Measurements from ENCODE around the gene CNTNAP5.

DNA sequence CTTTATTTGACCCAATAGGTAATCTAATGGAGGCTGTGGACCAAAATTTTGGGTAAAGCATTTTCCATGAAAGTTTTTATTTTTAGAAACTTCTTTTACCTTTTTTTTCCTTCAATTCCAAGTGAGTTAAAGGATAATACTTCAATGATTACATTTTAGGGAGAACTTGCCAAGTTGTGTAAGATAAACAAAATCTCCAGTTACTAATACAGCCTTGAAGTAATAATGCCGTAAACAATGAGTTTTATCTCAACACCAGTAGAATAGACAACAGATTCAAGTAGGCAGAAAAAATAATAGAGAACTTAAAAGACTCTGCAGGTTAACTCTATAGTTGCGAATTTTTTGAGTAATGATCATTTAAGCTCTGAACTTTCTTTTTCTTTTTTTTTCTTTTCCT is 807.4 kb downstream of the CNTNAP5 start:
- TF ChIP-seq EP300 (IDR thresholded peaks at IDR 0.05): no peak
- TF ChIP-seq, protein P1, sequence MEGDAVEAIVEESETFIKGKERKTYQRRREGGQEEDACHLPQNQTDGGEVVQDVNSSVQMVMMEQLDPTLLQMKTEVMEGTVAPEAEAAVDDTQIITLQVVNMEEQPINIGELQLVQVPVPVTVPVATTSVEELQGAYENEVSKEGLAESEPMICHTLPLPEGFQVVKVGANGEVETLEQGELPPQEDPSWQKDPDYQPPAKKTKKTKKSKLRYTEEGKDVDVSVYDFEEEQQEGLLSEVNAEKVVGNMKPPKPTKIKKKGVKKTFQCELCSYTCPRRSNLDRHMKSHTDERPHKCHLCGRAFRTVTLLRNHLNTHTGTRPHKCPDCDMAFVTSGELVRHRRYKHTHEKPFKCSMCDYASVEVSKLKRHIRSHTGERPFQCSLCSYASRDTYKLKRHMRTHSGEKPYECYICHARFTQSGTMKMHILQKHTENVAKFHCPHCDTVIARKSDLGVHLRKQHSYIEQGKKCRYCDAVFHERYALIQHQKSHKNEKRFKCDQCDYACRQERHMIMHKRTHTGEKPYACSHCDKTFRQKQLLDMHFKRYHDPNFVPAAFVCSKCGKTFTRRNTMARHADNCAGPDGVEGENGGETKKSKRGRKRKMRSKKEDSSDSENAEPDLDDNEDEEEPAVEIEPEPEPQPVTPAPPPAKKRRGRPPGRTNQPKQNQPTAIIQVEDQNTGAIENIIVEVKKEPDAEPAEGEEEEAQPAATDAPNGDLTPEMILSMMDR (IDR thresholded peaks at IDR 0.05): no peak
- TF ChIP-seq POLR2A (IDR thresholded peaks at IDR 0.05; ENCODE audit: low read depth): no peak

Data from esophagus muscularis mucosa (tissue), 4 donors.